Forelimb muscle (tissue), 1 donor: ENCODE results near the gene SPCS1. TPM values are rescaled to one million over a fixed set of nuclear protein-coding genes. Genes with fewer than 3 reads are reported as not detected.

Experiments used
- DNase-seq: peaks from one replicate; pipeline ENCODE4 v3.0.0-alpha.2; 2013; ENCODE audit warnings: low read depth
- polyA plus RNA-seq: library from polyadenylated mRNA; unstranded; fragments of 120-200 nt; gene quantifications from one replicate; pipeline ENCODE4 v1.2.1, GENCODE V29; 2013; ENCODE audit not compliant: insufficient read length

SPCS1 gene
- polyA plus RNA-seq, 1 donor: 76.5 TPM

DNA sequence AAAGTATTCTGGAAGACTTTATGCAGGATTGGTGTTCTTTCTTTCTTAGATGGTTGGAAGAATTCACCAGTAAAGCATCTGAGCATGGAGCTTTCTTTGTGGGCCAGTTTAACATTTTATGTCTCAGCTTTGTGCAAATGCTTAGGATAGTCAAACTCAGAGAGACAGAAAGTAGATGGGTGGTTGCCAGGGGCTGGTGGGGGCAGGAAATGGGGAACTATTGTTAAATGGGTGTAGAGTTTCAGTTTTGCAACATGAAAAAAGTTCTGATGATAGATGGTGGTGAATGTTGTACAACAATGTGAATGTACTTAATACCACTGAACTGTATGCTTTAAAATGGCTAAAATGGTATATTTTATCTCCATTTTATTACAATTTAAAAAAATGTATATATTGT is 24.8 kb downstream of the SPCS1 start:
- DNase-seq: no peak

DNA sequence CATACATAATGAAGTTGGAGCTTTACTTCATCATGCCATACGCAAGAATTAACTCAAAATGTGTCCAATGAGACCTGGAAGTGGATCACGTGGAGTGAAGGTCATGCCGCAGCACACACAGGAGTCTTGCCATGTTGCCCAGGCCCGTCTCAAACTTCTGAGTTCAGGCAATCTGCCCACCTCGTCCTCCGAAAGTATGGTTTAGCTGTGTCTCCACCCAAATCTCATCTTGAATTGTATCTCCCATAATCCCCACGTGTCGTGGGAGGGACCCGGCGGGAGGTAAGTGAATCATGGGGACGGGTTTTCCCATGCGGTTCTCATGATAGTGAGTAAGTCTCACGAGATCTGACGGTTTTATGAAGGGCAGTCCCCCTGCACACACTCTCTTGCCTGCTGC is 25.7 kb downstream of the SPCS1 start:
- DNase-seq: no peak

DNA sequence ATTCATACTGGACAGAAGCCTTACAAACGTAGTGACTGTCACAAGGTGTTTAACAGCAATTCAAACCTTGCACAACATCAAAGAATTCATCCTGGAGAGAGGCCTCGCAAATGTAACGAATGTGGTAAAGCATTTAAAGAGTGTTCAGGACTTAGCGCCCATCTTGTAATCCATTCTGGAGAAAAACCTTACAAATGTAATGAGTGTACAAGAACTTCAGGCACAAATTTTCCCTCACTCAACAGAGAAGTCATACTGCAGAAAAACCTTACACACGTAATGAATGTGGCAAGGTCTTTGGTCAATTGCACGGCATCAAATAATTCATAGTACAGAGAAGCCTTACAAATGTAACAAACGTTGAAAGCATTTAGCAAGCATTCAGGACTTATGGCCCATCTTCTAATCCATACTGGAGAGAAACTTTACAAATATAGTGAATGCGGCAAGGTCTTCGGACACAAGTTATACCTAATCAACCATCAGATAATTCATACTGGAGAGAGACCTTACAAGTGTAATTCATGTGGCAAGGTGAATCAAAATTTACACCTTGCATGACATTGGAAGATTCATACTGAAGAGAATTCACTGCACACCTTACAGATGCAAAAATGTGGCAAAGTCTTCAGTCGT is 27.5 kb downstream of the SPCS1 start:
- no peak for DNase-seq

DNA sequence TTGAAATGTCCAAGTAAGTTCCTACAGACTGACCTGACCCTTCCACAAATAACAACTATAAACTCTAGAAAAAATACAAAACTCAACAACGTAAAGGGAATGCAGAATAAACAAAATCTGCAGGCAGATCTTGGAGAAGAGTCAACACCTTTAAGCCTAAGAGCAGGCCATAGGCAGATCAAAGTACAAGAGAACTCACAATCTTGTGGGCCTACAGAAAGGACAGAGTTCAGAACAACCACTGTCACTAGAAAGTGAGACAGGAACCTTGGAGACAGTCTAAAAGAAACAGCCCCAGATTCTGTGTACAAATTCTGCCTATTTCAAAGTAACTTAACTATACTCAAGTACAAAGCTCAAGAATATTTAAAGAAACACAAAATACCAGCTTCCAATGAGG is 33.8 kb downstream of the SPCS1 start:
- no peak for DNase-seq

DNA sequence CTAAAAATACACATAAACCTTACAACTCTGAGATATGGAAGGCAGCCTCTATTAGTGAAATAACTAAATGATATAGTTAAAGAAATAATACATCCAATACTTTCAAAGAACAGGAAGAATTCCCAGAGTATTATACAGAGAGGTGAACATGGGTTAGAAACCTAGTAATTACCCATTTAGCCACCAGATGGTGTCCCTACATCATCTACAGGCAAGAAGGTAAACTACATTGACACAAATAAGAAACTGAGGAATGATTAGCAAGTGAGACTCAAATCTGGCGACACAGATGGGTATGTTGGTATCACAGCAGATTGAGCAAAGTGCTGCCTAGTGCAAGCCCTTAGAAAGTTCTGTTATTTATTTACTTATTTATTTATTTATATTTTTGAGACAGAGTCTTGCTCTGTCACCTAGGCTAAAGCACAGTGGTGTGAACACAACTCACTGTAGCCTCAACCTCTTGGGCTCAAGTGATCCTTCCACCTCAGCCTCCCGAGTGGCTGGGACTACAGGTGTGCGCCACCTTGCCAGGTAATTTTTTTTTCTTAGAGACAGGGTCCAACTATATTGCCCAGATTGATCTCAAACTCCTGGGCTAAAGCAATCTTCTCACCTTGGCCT is 36.6 kb downstream of the SPCS1 start:
- peak; percentile 8 for DNase-seq

DNA sequence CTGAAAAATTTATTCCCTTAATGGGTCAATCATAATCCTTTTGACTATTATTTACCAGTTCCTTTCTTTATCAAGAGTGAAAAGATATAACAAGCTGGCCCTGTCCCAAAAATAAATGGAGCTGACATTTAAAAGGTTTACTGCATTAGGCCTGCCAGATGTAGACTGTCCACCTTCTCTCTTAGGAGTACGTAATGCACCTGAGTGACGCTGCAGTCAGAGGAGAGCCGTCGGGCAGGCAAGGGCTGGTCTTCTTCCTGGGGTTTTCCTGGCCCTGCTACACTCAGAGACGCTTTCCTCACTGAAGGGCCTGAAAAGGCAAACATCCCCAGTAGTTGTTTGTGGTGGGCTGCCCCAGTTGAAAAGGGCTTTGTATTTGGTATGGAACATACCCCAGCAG is 37.2 kb downstream of the SPCS1 start:
- DNase-seq: no peak

DNA sequence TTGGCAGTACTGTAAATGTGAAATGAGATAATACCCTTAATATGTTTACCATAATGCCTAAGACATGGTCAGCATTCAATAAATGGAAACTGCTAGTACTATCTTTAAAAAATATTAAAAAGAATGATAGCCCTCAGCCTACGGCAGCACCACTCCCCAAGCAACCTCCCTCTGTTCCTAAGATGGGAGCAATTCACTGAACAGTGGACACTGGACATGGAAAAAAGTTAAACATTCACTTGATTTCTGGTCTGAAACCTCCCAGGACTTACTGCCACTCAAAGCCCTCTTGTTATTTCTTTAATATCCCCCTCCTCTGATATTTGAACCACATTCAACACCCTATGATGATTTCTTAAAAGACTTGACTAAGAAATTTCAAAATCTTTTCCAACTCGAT is 37.8 kb downstream of the SPCS1 start:
- DNase-seq: no peak

DNA sequence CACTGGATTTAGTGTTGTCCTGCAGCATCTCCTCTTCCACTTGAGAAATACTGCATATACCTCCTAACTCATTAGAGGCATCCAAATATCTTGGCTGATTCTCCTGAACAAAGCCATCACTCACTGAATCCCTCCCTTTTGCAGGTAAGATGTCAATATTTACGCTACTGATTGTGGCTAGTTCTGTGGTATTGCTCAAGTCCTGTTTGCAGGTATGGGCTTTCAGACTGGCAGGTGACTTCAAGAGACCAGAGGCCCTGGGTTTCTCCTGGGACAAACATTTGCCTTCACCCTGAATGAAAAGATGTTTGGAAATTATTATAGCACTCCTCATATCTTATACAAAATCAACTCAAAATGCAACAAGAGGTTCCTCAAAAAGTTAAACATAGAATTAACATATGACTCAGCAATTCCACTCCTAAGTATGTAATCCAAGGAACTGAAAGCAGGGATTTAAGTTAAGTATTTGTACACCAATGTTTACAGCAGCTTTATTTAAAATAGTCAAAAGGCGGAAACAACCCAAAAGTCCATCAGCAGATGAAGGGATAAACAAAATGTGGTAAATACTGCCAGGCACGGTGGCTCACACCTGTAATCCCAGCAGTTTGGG is 46.2 kb downstream of the SPCS1 start:
- no peak for DNase-seq

DNA sequence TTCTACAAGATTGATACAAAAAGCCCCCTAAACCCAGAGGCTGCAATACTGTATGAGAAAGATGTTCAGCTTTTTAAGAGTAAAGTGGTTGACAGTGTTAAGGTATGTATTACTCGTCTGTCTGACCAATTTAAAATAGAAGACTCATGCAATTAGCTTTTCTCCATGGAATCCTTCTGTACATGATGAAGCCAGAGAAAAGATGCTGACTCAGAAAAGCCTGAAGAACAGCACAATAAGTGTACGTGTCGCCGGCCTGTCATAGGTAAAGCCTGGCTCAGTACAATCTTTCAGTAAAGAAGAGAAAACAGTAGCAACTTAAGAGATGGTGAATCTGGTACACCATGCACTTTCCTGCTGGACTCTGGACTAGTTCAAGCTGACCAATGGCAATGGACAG is 48.5 kb downstream of the SPCS1 start:
- no peak for DNase-seq

DNA sequence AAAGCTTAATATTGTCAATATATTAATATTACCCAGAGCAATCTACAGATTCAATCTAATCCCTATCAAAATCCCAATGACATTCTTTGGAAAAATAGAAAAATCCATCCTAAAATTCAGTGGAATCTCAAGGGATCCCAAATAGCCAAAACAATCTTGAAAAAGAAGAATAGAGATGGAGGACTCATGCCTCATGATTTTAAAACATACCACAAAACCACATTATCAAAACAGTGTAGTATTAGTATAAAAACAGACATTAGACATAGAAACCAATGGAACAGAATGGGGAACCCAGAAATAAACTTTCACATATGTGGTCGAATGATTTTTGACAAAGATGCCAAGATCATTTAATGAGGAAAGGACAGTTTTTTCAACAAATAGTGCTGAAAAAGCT is 50.2 kb downstream of the SPCS1 start:
- no peak for DNase-seq

Other genes starting within 250 kb of the SPCS1 start
- 37.3 TPM for gene STAB1, start 210.8 kb upstream of the SPCS1 start, polyA plus RNA-seq
- 80.6 TPM for gene NT5DC2, start 172.2 kb upstream of the SPCS1 start, polyA plus RNA-seq
- 11.5 TPM for gene UQCC5, start 169.5 kb upstream of the SPCS1 start, polyA plus RNA-seq
- 46.8 TPM for gene PBRM1, start 20.2 kb upstream of the SPCS1 start, polyA plus RNA-seq
- 86.8 TPM for gene GNL3, start 20.1 kb upstream of the SPCS1 start, polyA plus RNA-seq
- 63.7 TPM for gene GLT8D1, start 315 bp upstream of the SPCS1 start, polyA plus RNA-seq
- gene NEK4, start 64.8 kb downstream of the SPCS1 start, polyA plus RNA-seq: 9.9 TPM
- gene ITIH1, start 71.5 kb downstream of the SPCS1 start, polyA plus RNA-seq: not detected
- 1.2 TPM for gene ITIH3, start 88.7 kb downstream of the SPCS1 start, polyA plus RNA-seq
- 32.4 TPM for gene ITIH4, start 124.6 kb downstream of the SPCS1 start, polyA plus RNA-seq
- 169 TPM for gene MUSTN1, start 128.9 kb downstream of the SPCS1 start, polyA plus RNA-seq
- 7.0 TPM for gene STIMATE, start 191.4 kb downstream of the SPCS1 start, polyA plus RNA-seq